ENCODE measurements around the gene SLC38A11.
"Not testable (repeated sequence)": the region's sequence is repeated elsewhere in the genome, so short reads cannot be mapped to it uniquely, and the experiment has no call there.

GRCh38 chr2:164991361-164992092 is 36.2 kb upstream of the SLC38A11 start:
- TF ChIP-seq, protein P1, sequence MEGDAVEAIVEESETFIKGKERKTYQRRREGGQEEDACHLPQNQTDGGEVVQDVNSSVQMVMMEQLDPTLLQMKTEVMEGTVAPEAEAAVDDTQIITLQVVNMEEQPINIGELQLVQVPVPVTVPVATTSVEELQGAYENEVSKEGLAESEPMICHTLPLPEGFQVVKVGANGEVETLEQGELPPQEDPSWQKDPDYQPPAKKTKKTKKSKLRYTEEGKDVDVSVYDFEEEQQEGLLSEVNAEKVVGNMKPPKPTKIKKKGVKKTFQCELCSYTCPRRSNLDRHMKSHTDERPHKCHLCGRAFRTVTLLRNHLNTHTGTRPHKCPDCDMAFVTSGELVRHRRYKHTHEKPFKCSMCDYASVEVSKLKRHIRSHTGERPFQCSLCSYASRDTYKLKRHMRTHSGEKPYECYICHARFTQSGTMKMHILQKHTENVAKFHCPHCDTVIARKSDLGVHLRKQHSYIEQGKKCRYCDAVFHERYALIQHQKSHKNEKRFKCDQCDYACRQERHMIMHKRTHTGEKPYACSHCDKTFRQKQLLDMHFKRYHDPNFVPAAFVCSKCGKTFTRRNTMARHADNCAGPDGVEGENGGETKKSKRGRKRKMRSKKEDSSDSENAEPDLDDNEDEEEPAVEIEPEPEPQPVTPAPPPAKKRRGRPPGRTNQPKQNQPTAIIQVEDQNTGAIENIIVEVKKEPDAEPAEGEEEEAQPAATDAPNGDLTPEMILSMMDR (optimal IDR thresholded peaks at IDR 0.05 in 1 of 3, IDR thresholded peaks at IDR 0.05 in 1 of 3, conservative IDR thresholded peaks at IDR 0.05 in 1 of 3; ENCODE audit: extremely low read depth in 1 of 3, insufficient read depth in 2 of 3, low read length in 3 of 3): not testable (repeated sequence)
- TF ChIP-seq EZH2 (IDR thresholded peaks at IDR 0.05; ENCODE audit: low read length): not testable (repeated sequence)

Measured in keratinocyte (primary cell).